Lower lobe of right lung (tissue), 2 donors: ENCODE results near the gene STATH. TPM values are rescaled to one million over a fixed set of nuclear protein-coding genes. Genes with fewer than 3 reads are reported as not detected.

ENCODE experiments used
- ATAC-seq, 2 donors: fragments of 200-7000 bp; cut with Tn5 transposase; one replicate each; pipeline ENCODE4 v1.9.1; 2020 to 2022; ENCODE audit warnings: mild to moderate bottlenecking in 2 of 2, moderate library complexity in 2 of 2
- DNase-seq: peaks from one replicate; pipeline ENCODE4 v3.0.0-alpha.2; 2020
- H3K27ac ChIP-seq: fragments of 200-600 bp; one replicate; pipeline ENCODE4 v1.8.0; 2022
- H3K27me3 ChIP-seq: fragments of 200-600 bp; one replicate; pipeline ENCODE4 v1.8.0; 2022; ENCODE audit warnings: low read depth
- H3K36me3 ChIP-seq: fragments of 200-600 bp; one replicate; pipeline ENCODE4 v1.8.0; 2022; ENCODE audit warnings: mild to moderate bottlenecking
- H3K4me1 ChIP-seq: fragments of 200-600 bp; one replicate; pipeline ENCODE4 v1.8.0; 2022
- H3K4me3 ChIP-seq: fragments of 200-600 bp; one replicate; pipeline ENCODE4 v1.8.0; 2022; ENCODE audit warnings: mild to moderate bottlenecking
- H3K9me3 ChIP-seq: fragments of 200-600 bp; one replicate; pipeline ENCODE4 v1.8.0; 2022
- intact Hi-C: fragments of 100-400 bp; cut with DNase I; formaldehyde crosslinking; loops from one replicate; pipeline ENCODE4 v1.11.0; 2022
- long read RNA-seq: library from polyadenylated mRNA; unstranded; transcript quantifications from one replicate; pipeline ENCODE4 v2.0.0, GENCODE V29; 2021
- total RNA-seq: library from RNA; stranded (reverse); fragmentation: NEBNext Ultra II Directional; extraction: Animal tissue kit (Norgen Biotek cat#: 25700); gene quantifications from one replicate; pipeline ENCODE4 v1.2.1, GENCODE V29; 2021
- TF ChIP-seq, protein P1 (sequence below): fragments of 200-600 bp; IDR thresholded peaks from one replicate; pipeline ENCODE4 v1.8.0; 2022; ENCODE audit warnings: antibody characterized with exemption, mild to moderate bottlenecking
- donor health status: DM: no; HTN: yes; CAD: no; lungs with severe emphysema.

The STATH gene, protein sequence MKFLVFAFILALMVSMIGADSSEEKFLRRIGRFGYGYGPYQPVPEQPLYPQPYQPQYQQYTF
- total RNA-seq, result not detected
- long read RNA-seq, result 0 reads

DNA sequence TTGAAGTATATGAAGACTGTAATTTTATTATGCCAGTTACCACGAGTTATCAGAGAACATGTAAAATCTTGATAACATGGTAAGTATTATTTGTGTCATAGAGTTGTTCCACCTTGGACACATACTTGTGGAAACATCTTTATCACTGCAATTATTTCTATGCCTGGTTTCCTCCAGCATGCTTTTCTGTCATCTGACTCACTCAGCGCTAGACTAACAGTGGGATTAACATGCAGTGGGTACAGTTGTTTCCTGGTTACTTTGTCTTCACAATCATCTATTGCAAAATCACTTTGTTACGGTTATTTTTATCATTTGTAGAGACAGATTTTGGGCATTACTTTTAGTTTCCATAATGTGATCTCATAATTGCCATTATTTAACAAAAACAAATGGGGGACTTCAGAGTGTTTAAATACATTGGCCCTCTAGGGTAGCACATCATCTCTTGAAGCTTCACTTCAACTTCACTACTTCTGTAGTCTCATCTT lies at the start of gene STATH:
STATH (plus strand) TSS at position 441 of the 491 bp plus-strand sequence. CDS start 2,472 bp downstream, outside the sequence.
- Histone ChIP-seq H3K4me1 (no peaks in the 10 kb centered on the region), H3K4me3 (no peak within 1 kb of the TSS), H3K27me3 (no peaks in the 10 kb centered on the region), H3K36me3 (no peaks in the 10 kb centered on the region), H3K27ac (no peak within 1 kb of the TSS), H3K9me3 (no peaks in the 10 kb centered on the region)
- intact Hi-C loops, result no loop called here
- TF ChIP-seq, protein P1, sequence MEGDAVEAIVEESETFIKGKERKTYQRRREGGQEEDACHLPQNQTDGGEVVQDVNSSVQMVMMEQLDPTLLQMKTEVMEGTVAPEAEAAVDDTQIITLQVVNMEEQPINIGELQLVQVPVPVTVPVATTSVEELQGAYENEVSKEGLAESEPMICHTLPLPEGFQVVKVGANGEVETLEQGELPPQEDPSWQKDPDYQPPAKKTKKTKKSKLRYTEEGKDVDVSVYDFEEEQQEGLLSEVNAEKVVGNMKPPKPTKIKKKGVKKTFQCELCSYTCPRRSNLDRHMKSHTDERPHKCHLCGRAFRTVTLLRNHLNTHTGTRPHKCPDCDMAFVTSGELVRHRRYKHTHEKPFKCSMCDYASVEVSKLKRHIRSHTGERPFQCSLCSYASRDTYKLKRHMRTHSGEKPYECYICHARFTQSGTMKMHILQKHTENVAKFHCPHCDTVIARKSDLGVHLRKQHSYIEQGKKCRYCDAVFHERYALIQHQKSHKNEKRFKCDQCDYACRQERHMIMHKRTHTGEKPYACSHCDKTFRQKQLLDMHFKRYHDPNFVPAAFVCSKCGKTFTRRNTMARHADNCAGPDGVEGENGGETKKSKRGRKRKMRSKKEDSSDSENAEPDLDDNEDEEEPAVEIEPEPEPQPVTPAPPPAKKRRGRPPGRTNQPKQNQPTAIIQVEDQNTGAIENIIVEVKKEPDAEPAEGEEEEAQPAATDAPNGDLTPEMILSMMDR, result no peak
- ATAC-seq (no peak), DNase-seq (no peak)

DNA sequence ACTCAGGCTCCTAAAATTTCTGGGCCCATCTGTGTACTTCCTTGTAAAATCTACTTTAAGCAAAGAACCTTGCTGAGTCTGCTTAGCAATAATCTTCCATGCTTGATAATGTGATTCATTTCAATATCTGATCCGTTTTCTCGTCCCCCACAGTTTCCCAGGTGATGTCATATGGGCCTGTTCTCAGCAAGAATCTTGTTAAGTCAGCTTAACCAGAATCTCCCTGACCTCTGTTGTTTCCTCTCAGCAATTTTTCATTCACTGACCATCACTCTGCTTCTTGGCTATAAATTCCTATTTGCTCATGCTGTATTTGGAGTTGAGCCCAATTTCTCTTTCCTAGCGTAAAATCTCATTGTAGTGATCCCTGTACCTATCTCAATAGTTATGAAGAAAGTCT lies 44.2 kb upstream of the STATH start:
- Histone ChIP-seq H3K36me3 (no peaks in the 10 kb centered on the region), H3K9me3 (no peaks in the 10 kb centered on the region), H3K27ac (no peak overlapping the region), H3K27me3 (no peaks in the 10 kb centered on the region), H3K4me3 (no peak overlapping the region), H3K4me1 (no peaks in the 10 kb centered on the region)
- intact Hi-C loops, result no loop called here
- DNase-seq (no peak), ATAC-seq (no peak)
- TF ChIP-seq, protein P1, result no peak

DNA sequence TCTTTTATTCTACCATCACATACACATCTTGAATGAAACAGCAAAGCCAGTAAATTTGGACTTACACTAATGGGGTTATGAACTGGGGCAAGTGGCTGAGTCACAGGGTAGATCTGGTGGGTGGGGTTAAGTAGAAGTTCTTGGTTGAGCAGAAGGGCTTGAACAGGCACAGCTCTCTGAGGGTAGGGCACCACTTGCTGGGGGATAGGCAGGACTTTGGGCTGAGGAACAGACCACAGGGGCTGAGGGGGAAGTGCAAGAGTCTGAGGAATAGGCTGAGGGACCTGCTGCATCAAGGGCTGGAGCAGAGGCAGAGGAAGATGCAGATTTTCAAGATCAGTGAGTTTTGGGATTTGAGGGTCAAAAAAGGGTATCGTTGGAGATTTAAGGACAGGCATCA lies 38.6 kb upstream of the STATH start:
- Histone ChIP-seq H3K27ac (no peak overlapping the region), H3K36me3 (no peaks in the 10 kb centered on the region), H3K9me3 (no peaks in the 10 kb centered on the region), H3K27me3 (no peaks in the 10 kb centered on the region), H3K4me3 (no peak overlapping the region), H3K4me1 (no peaks in the 10 kb centered on the region)
- TF ChIP-seq, protein P1, result no peak
- DNase-seq (no peak), ATAC-seq (no peak)
- intact Hi-C loops, result no loop called here

DNA sequence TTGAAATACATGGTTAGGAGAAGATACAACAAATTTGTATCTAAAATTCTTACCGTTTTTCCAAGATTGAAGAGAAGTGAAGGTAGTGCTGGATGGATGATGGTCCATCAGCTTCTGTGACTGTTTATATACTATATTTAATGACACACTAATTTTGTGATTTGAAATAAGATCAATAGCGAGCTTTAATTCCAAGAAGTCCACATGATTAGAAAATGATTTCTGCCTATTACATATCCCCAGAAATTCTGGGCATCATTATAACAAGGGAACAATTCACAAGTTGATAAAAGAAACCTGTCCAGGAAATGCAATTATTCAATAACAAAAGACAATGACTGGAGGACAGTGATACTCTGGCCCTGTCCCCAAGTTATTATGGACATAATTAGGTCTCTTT lies 30.1 kb upstream of the STATH start, which contains the start of gene CSN2:
CSN2 (minus strand) TSS at position 101 of the 400 bp plus-strand sequence. CDS start 4,733 bp downstream, outside the sequence.
- no peak for ATAC-seq
- intact Hi-C loops, result no loop called here
- TF ChIP-seq, protein P1, result no peak

DNA sequence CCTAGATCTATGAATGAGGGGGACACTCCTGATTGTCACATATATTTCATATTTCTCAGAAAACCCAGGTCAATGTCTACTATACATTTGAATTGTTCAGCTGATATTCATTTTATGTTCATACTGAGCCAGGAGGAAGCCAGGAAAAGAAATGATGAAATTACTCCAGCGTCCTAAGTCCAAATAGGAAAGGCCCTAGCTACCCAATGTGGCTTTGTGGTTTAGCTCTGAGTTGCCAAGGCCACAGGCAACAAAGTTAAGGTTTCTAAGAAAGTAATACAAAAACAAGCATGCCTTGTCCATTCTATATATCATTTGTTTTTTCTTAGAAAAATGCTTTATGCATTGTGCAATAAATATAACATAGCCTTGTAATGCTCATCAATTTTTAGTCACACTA lies 25.7 kb upstream of the STATH start:
- H3K27me3 ChIP-seq, result no peaks in the 10 kb centered on the region
- DNase-seq, result no peak
- TF ChIP-seq, protein P1, result no peak
- H3K36me3 ChIP-seq, result no peaks in the 10 kb centered on the region
- H3K9me3 ChIP-seq, result no peaks in the 10 kb centered on the region
- no peak overlapping the region for H3K27ac ChIP-seq
- intact Hi-C loops, result no loop called here
- H3K4me3 ChIP-seq, result no peak overlapping the region
- H3K4me1 ChIP-seq, result no peaks in the 10 kb centered on the region
- no peak for ATAC-seq

More for the DNA sequence above, 30.1 kb upstream of the STATH start, which contains the start of gene CSN2:
- Histone ChIP-seq H3K4me1 (no peaks in the 10 kb centered on the region), H3K27ac (no peak within 1 kb of the TSS), H3K9me3 (no peaks in the 10 kb centered on the region), H3K27me3 (no peaks in the 10 kb centered on the region), H3K36me3 (no peaks in the 10 kb centered on the region), H3K4me3 (no peak within 1 kb of the TSS)
- no peak for DNase-seq
